CD4-positive, alpha-beta T cell treated with Interleukin-4 for 1 hour (primary cell): ENCODE measurements around the gene TFB1M.
"Not testable (repeated sequence)": the region's sequence is repeated elsewhere in the genome, so short reads cannot be mapped to it uniquely, and the experiment has no call there.

Source experiments
- DNase-seq, 2 donors: peaks; one replicate each; pipeline ENCODE4 v3.0.0-alpha.2; 2020 to 2022

Gene TFB1M

DNA sequence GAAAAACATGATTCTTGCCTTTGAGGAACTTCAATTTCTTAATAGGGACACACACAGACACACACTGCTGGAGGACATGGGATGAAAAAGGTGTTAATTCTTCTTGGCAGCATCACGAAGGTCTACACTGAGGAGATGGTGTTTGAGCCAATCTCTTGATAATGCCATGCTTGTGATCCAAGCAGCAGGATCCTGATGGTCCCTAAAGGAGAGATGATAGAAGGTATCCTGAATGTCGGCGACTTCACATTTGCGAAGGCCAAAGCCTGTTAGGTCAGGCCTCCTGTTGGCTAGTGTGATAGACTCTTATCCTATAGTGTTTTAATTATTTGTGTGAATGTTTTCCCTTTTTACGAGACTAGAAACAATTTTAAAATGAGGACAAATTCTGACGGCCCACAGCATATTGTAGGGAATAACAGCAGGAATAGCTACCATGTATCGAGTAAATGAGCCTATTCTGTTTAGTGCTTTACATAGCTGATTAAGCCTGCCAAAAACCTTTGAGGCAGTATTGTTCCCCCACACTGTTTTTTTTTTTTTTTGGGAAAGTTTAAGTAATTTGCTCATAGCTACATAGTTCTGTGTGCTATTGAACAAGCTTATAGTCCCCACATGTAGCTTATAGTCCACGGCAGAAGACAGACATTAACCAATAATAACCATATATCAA lies 15.3 kb upstream of the TFB1M start:
- DNase-seq, result no peak

DNA sequence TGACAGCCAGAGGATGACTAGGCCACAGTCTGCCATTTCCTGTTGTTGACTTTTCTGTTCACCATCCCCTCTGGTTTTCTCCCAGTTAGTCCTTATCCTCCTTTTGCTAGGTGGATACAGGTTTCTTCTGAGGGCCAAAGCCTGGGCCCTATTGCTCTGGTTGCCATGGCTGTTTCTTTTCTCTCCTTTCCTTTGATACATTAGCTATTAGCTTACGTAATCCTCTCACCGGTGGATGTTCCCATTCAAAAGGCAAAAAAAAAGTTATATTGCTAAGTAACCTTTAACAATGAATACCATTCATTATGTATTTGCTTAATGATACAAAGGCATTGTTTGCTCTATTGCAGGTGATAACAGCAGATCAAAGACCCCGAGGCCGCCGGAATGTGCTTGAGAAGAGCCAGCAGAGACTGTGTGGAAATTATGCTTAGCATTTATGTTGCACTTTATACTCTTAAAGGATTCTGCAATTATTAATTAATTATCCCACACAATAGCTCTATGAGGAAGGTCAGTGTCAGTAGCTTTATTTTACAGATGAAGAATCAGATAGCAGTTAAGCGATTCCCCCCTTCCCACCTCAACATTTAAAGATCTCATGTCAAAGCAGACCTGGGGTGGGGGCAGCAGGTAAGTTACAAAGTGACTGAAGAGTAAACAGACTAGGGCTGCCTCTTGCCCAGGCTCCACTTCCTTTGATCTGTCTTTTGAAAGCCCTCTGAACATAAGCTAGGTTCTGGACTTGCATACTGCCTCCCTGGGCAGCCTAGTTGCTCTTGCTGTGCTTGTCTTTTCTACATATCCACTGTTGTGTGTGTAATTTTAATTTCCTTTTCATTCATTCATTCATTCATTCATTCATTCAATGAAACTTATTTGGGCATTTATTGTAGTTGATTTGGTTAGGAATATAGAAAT lies 14.5 kb upstream of the TFB1M start:
- no peak for DNase-seq

DNA sequence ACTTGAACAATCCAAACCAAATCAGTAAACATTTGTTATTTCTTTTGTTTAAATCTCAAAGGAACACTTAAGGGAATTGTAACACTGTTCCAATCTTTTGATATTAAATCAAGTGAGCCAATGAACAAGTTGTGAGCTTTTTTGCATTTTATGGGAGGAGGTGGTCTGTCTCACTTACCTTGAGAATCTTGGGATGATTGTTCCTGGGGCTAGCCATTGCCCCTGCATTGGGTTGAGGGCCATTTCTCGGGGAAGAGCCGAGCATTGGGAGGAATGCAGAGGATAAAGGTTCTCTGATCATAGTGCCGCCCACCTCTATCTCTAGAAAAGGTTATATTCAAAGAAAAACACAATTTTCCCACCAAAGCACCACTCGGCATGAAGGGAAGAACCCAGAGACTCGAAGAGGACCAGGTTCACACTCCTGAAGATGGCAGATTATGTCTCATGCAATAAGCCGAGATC lies 13.8 kb upstream of the TFB1M start:
- no peak for DNase-seq

DNA sequence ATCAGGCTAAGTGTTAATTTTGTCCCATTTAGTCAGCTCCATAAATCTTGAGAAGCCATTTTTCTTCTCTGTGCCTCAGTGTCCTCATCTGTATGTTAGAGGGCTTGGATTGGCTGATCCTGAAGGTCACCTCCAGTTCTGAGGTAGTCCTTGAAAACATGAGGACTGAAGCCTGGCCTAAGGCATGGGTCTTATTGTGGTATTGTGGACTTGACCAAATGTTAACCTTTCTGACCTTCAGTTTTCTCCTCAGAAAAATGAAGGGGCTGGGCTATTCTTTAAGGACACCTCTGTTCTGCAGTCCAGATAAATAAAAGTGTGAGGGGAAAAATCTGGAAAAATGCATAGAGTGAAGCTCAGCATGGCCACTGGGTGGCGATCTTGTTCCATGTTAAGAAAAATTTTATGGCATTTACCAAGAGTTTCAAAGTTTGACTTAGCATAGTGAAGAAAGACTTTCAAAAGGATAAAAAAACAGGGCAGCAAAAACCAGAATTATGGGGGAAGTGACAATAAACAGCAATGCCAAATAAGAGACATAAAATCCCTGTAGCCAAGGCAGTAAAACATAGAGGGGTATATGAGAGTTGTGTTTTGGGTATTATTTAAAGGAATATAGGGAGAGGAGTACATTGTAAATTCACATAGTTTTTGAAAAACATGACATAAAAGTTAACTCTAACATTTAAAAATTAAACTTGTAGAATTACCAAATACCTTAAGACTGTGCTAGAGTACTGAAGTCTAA lies 13.2 kb upstream of the TFB1M start:
- DNase-seq, result peak; percentile 60 to 64

DNA sequence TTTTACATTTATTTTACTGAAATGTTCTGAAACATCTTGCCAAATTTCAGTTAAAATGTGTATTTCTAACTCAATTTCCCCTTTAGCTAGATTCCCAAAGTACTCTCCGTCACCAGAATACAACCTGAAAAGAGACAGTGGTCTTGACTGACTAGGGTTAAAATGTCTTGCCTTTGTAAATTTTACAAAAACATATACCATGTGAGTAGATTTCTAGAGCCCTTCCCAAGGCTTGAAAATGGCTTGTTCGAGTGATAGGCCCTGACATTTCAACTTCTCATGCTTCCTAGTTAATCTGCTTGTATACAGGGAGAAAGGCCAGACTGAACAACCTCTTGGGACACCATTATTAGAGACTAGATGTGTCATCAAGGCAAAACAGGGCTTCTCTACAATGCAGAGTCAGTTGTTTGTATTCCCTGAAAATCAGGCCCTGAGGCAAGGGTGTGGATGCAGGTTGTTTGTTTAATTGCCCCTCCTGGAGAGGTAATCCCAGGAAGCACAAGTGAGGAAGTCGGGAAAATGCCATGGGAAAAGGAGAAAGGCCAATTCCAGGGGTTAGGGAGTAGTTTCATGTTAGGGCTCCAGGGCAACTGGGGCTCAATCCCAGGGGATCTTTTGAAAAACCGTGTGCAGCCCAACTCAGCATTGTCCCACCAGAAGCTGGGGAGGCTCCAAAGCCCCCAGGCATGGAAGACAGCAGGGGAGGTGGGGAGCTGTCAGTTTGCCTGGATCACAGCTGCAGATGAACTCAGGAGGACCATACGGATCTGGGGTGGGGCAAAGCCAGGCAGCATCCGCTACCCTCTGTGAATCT lies 11.6 kb upstream of the TFB1M start:
- no peak for DNase-seq

DNA sequence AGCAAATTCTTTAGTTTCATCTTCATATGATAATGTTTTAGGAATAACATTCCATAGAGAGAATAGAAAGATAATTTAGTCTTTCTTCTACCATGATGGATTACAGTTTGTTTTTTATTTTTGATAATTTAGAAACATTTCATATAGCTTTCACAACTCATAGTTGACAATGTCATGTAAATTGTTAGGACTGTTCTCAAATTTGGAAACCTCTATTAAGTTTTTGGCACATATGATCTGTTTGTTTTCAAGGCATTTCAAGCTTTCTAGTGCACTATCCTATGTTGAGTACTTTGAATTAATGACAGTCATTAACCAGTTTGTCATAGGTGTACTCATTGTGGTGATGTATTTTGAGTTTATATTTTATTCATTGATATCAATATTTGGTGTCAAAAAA lies 10.7 kb upstream of the TFB1M start:
- DNase-seq, result no peak

DNA sequence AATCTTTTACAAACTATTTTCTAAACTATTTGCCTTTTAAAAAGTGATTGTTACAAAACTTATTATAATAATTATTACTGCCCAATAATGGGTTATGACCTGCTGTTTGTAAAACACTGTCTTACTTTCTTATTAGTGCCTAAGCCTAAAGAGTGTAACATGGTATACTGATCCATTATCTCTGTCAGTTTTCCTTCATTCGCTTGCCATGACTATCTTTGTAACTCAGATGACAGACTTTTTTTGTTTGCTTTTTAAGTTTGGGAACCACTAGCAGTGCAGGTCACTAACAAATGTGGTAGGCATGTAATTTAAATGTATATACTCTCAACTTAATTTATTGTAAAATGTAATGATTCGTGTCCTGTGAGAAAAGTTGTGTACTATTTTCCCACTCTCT lies 9.9 kb upstream of the TFB1M start:
- no peak for DNase-seq

DNA sequence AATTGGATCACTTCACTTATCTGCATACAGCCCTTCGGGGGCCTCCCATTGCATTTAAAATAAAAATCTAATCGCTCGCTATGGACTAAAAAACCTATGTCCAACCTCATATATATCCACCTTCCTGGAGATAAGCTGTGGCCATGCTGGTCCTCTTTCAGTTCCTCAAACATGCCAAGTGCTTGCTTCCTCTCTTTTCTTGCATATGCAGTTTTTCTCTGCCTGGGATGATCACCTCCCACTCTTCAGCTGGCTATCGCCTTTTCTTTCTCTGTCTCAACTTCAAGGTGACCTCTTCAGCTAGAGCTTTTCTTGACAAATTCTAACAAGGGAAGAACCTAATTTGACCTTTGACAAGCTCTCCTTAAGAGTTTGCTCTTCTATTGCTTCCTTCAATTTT lies 5.6 kb upstream of the TFB1M start:
- no peak for DNase-seq

DNA sequence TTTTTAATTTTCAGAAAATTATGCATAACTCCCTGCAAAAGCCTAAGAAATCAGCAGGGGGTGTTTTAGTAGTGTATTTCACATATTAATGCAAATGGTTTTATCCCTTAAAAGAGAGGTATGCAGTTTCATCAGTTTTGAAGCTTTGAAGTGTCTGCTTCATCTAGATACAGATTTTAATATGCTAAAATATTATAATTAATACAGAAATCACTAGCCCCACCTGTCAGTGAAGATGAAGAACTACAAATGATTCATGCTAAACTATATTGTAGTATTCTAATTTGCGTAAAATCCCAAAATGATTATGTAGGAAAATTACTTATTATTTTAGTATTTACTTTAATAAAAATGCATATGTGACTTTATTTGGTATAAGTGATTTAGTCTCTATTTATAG lies 2.9 kb upstream of the TFB1M start:
- peak in 1 of 2 donors; percentile 22 for DNase-seq

DNA sequence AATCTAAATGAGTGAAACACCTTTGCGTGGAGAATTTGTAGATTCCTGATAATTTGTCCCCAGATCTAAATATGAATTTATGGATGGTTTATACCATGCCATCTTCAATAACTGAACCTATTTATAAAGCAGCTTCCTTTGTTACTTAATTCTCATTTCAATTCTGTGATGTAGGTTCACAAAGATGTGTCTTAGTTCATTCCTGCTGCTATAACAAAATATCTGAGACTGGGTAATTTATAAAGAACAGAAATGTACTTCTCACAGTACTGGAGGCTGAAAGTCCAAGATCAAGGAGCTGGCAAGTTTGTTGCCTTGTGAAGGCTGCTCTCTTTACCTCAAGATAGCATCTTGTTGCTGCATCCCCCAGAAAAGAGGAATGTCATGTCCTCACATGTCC lies 2.1 kb upstream of the TFB1M start:
- DNase-seq, result no peak

DNA sequence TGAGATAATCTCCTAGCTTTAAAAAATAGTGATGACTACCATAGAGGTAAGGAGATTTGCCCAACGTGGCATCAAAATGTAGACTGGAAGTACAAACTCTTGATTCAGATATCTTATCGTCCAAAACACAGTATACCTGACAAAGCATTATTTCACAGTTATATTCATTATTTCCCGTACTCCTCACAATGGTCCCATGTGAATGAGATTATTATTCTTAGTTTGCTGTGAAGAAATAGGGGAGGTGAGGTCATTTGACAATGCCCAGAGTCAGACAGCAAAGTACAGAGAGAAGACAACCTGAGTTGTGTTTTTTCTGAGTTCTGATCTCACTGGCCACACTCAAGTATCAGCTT lies 1.2 kb upstream of the TFB1M start:
- no peak for DNase-seq

DNA sequence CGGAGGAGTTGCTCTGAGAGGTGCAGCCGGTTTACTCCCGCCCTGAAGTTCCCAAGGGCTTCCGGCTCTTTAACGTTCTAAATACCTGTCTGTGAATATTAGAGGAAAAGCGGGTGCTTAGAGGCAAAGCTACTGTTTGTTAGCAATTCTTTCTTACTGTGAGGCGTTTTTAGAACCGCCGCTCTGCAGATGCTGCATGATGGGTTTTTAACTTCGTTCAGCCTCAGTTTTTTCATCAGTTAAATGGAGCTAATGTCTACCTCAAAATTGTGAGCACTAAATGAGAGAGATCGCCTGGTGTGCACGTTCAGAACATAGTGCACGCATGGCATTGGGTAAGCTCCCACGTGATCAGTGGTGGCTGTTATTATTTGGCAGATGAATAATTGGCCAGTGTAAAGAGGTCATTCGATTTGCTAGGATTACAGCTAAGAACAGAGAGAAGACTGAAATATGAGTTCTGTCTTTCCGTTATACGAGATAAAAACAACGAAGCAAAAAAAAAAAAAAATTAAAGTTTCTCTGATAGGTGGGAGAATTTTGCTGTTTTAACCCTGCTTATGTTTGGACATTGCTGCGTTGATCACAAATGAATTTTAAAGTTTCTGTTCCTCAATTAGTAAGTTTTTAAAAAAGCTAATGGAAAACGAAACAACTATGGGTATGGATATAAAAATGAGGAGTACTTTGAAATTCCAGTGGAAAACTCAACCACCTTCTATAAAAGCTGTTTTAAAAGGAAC lies 660 bp upstream of the TFB1M start:
- peak; percentile 66 to 79 for DNase-seq

DNA sequence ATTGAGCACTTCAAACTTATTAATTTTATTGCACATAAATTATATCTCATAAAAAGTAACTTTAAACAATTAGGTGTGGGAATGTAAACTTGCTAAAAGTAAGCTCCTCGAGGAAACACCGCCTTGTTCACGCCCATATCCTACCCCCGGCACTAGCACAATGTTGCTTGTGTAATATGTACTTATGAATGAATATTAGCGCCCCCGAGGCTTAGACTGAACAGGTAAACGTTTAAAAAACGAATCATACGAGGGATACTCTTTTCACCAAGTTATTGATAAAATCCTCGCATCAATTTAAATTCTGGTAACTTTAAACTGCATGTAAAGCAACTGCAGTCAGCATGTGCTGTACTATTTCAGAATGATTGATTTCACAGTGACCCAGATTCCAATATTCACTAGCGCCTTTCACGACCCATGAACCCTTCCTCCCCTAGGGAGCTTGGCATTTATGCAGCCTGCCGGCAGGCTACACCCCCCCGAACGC lies 637 bp downstream of the TFB1M start:
- peak in 1 of 2 donors; percentile 26 for DNase-seq

DNA sequence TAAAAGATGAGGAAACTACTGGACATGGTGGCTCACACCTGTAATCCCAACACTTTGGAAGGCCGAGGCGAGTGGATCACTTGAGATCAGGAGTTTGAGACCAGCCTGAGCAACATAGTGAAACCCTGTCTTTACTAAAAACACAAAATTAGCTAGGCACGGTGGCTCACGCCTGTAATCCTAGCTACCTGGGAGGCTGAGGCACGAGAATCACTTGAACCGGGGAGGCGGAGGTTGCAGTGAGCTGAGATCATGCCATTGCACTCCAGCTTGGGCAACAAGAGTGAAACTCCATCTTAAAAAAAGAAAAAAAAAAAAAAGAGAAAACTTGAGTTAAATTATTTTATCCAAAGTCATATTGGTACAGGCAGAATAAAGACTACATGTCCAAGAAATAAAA lies 1.3 kb downstream of the TFB1M start:
- not testable (repeated sequence) for DNase-seq

DNA sequence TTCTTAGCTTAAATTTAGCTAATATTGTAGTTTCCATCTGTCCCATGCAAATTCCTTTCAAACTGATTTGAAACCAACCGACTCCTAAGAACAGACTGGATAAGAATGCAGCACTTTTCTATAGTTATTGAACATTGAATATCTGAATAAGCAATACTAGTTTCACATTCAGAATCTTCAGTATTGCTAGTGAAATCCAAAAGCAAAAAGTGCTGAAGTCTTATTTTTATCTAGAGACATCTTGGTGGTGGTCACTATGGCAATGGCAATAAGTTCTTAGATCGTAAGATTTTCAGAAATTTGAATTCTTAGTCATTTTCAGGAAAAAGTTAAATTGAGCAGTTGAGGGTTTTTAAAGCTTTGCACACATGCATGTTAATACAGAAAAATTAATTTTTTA lies 2.7 kb downstream of the TFB1M start:
- no peak for DNase-seq

DNA sequence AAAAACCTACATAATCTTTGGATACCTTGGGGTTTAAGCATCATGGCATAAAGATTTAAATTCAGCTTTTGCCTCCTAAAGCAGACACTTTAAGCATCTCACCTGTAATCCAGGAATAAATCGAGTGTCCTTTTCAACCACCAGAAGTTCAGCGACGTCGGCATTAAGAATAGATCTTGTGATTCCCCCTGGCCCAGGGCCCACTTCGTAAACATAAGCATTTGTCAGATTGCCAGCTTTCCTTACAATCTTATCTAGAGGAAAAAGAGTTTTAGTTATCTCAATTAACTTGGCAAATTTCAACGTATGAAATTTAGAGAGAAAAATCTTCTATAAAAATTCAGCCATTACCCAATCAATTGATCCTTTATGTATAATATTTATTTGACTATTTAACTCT lies 3.2 kb downstream of the TFB1M start:
- no peak for DNase-seq

DNA sequence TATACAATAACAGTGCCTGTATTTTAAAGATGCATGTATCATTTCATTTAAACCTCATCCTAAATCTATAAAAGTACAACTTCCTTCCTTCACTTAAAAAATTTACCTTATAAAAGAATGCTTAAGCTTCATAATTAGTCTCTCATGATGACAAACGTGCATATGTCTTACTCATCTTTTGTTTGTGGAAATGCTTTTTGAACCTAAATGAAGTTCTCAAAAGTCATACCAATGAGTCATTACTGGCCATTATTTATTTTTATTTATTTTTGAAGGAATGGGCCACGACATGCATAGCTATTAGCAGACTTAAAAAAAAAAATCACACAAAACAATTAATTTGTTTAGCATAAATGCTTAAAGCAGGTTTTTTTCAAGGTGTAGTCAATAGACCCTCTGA lies 3.7 kb downstream of the TFB1M start:
- DNase-seq, result no peak

DNA sequence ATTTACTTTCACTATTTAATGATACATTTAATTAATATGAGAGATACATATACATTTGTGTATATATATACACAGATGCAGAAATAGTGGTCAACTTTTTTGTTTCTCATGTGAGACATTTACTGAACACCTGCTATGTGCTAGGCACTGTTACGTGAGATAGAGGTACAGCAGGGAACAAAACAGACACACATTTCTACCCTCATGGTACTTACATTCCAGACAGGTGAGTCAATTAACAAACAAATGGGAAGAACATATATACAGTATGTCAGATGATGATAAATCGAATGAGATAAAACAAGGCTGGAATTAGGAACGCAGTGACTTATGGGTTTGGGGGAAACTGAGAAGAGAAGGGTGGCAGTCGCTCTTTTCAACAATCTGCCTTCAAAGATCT lies 5.1 kb downstream of the TFB1M start:
- DNase-seq, result no peak

DNA sequence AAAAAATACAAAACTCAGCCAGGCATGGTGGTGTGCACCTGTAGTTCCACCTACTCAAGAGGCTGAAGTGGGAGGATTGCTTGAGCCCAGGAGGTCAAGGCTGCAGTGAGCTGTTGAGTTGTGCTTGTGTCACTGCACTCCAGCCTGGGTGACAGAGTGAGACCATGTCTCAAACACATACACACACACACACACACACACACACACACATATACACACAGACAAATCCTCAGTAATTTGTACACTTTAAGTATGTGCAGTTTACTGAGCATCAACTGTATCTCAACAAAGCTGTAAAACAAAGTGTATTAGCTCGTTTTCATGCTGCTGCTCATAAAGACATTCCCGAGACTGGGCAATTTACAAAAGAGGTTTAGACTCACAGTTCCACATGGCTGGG lies 7.3 kb downstream of the TFB1M start:
- DNase-seq, result no peak

DNA sequence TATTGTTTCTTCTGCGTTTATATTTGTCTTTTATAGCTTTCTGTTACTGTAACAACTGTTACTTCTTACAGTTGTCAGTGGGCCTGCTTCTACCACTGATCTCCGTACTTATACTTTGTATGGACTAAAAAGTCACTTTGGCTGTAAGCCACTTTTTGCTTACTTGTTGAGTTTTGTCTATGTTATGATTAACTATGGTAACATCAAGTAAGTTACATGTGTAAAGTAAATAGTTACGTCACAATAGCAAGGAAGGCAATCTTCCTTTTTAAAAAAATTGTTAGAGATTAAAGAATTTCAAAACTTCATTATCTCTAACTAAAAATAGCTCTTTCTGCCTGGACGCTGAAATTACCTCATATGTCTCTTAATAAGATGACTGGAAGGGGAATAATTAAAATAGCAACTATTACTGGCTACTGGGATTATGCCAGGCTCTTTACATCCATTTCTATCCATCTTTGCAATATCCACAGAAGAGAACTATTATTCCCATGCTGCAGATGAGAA lies 10.9 kb downstream of the TFB1M start:
- DNase-seq, result no peak

DNA sequence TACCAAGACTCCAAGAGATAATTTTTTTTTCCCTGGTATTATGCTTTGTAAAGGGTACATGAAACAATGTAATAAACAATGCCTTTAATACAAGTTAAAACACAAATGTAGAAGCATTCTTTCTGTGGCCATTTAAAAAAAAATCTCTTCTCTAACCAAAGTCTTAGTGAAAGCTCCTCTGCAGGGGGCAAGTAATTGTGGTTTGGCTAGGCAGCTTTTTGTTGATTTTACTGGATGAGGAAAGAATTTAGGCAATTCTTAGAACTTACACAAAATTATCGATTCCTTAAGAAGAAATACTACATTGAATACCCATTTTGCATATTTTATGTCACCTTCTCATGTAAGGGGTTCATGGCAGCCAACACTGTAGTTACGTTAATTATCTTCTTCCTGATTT lies 12.4 kb downstream of the TFB1M start:
- DNase-seq, result no peak

DNA sequence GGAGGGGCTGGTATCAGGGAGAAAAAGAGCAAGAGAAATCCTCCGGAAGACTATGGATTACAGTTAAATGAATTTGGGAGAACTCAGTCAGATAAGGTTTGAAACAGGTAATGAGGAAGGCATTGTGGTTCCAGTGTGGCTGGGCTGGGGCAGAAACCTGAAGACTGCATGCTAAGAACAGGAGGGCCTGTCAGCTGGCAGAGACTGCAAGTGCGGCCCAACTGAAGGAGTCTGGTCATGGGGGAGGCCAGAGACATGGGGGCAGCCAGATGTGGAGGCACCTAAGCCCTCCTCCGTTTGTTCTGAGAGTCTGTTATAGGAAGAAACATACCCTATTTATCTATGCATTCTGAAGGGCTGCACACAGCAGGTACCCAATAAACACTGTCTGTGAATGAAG lies 16.6 kb downstream of the TFB1M start:
- DNase-seq, result no peak
